Right lobe of liver (tissue), 4 donors: ENCODE results near the gene ZFP36L1.

ENCODE experiments used
- CTCF ChIP-seq, 4 donors: fragments of 200-600 bp in 3 of 4; fragments of 450-650 bp in 1 of 4; IDR thresholded peaks; one replicate each; pipeline versions ENCODE4 v1.5.1 to v1.8.0; 2016 to 2022; ENCODE audit warnings: antibody characterized with exemption in 4 of 4, mild to moderate bottlenecking in 2 of 4
- POLR2A ChIP-seq: fragments of 450-650 bp; IDR thresholded peaks from one replicate; pipeline ENCODE4 v1.6.1; 2017; ENCODE audit warnings: antibody characterized with exemption, mild to moderate bottlenecking
- donor health status: DM: no; HTN: no; CAD: no.
- donor health status: DM: no; HTN: no; CAD: no.
- donor health status: DM: no; HTN: yes; CAD: no.

- TF ChIP-seq CTCF (IDR thresholded peaks at IDR 0.05) (no peak), POLR2A (no peak)
These were observed 24.1 kb upstream of the ZFP36L1 start for GRCh38 chr14:68816943-68817430.
